ENCODE results near the gene SSC4D.

- no peak for TF ChIP-seq EP300 (conservative IDR thresholded peaks at IDR 0.05; ENCODE audit: poor library complexity, severe bottlenecking)
- TF ChIP-seq, protein P1, sequence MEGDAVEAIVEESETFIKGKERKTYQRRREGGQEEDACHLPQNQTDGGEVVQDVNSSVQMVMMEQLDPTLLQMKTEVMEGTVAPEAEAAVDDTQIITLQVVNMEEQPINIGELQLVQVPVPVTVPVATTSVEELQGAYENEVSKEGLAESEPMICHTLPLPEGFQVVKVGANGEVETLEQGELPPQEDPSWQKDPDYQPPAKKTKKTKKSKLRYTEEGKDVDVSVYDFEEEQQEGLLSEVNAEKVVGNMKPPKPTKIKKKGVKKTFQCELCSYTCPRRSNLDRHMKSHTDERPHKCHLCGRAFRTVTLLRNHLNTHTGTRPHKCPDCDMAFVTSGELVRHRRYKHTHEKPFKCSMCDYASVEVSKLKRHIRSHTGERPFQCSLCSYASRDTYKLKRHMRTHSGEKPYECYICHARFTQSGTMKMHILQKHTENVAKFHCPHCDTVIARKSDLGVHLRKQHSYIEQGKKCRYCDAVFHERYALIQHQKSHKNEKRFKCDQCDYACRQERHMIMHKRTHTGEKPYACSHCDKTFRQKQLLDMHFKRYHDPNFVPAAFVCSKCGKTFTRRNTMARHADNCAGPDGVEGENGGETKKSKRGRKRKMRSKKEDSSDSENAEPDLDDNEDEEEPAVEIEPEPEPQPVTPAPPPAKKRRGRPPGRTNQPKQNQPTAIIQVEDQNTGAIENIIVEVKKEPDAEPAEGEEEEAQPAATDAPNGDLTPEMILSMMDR (IDR thresholded peaks at IDR 0.05; ENCODE audit: poor library complexity, severe bottlenecking) = no peak
- no peak for TF ChIP-seq POLR2AphosphoS5 (IDR thresholded peaks at IDR 0.05)
- no peak for TF ChIP-seq EZH2 (IDR thresholded peaks at IDR 0.05; ENCODE audit: borderline replicate concordance, insufficient read depth, low read length, poor library complexity, severe bottlenecking)
- TF ChIP-seq RAD21 (conservative IDR thresholded peaks at IDR 0.05) = no peak
- TF ChIP-seq, protein P2, sequence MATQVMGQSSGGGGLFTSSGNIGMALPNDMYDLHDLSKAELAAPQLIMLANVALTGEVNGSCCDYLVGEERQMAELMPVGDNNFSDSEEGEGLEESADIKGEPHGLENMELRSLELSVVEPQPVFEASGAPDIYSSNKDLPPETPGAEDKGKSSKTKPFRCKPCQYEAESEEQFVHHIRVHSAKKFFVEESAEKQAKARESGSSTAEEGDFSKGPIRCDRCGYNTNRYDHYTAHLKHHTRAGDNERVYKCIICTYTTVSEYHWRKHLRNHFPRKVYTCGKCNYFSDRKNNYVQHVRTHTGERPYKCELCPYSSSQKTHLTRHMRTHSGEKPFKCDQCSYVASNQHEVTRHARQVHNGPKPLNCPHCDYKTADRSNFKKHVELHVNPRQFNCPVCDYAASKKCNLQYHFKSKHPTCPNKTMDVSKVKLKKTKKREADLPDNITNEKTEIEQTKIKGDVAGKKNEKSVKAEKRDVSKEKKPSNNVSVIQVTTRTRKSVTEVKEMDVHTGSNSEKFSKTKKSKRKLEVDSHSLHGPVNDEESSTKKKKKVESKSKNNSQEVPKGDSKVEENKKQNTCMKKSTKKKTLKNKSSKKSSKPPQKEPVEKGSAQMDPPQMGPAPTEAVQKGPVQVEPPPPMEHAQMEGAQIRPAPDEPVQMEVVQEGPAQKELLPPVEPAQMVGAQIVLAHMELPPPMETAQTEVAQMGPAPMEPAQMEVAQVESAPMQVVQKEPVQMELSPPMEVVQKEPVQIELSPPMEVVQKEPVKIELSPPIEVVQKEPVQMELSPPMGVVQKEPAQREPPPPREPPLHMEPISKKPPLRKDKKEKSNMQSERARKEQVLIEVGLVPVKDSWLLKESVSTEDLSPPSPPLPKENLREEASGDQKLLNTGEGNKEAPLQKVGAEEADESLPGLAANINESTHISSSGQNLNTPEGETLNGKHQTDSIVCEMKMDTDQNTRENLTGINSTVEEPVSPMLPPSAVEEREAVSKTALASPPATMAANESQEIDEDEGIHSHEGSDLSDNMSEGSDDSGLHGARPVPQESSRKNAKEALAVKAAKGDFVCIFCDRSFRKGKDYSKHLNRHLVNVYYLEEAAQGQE (IDR thresholded peaks at IDR 0.05; ENCODE audit: borderline replicate concordance) = no peak
Observed at GRCh38 chr7:76424413-76425111, 15.1 kb upstream of the SSC4D start, which contains the start of gene ZP3.
